NCI-H1092 (cell line): ENCODE measurements around the gene RNASEH1.
"Not testable (repeated sequence)": the region's sequence is repeated elsewhere in the genome, so short reads cannot be mapped to it uniquely, and the experiment has no call there.

ENCODE experiments used
- DNase-seq: peaks from one replicate; lab custom pipeline; 2025; lab: John Stamatoyannopoulos, UW

Gene RNASEH1

GRCh38 chr2:3519255-3520205, 38.6 kb downstream of the RNASEH1 start, which contains the start of gene ADI1:
Gene ADI1, minus strand, starts transcription at chr2:3519531. Its CDS starts 44 bp downstream, at chr2:3519487.
- DNase-seq: peak; percentile 44

GRCh38 chr2:3518496-3519254, 39.5 kb downstream of the RNASEH1 start:
- DNase-seq: peak; percentile 94

DNA sequence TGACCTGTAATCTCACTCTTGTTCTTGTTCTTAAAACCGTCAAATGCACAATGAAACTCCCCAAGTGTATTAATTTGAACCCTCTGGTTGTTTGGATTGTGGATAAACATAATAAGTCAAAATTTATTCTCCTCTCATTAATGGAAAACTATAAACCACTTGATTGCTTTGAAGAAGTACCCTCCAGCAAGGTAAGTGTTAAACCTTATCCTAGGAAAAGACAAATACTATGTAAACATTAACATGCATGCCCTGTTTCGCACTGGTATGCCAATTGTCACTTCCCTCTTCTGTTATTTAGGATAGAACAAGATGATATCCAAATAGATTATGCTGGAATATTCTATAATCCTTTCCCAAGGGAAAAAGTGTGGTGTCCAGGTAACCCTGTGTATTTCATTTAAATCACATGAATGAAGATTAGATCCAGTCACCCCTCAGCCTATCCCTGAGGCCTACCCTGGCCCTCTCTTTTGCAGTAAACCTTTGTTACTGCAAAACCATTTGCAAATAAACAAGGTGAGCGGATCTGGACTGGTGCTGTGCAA, 40.1 kb downstream of the RNASEH1 start:
- no peak for DNase-seq

DNA sequence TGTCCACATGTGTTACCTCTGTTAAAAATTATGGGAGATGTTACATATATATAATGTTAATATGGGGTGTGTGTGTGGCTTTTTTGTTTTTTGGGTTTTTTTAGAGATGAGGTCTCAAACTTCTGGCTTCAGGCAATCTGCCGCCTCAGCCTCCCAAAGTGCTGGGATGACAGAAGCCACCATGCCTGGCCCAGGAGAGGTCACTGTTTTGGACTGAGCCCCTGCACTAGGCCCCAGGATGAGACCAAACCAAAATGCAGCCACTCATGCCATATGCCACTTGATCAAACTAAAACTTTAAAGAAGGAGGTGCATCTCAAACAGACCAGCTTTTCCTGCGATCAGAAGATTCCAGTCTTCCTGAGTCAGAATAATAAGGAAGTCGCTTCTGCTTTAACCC, 41.3 kb downstream of the RNASEH1 start:
- no peak for DNase-seq

DNA sequence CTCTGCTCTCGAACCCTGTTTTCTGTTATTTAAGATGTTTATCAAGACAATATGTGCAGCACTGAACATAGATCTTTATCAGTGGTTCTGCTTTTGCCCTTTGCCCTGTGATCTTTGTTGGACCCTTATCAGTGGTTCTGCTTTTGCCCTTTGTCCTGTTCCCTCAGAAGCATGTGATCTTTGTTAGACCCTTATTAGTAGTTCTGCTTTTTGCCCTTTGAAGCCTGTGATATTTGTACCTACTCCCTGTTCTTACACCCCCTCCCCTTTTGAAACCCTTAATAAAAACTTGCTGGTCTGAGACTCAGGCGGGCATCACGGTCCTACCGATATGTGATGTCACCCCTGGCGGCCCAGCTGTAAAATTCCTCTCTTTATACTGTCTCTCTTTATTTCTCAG, 42.7 kb downstream of the RNASEH1 start:
- DNase-seq: not testable (repeated sequence)

DNA sequence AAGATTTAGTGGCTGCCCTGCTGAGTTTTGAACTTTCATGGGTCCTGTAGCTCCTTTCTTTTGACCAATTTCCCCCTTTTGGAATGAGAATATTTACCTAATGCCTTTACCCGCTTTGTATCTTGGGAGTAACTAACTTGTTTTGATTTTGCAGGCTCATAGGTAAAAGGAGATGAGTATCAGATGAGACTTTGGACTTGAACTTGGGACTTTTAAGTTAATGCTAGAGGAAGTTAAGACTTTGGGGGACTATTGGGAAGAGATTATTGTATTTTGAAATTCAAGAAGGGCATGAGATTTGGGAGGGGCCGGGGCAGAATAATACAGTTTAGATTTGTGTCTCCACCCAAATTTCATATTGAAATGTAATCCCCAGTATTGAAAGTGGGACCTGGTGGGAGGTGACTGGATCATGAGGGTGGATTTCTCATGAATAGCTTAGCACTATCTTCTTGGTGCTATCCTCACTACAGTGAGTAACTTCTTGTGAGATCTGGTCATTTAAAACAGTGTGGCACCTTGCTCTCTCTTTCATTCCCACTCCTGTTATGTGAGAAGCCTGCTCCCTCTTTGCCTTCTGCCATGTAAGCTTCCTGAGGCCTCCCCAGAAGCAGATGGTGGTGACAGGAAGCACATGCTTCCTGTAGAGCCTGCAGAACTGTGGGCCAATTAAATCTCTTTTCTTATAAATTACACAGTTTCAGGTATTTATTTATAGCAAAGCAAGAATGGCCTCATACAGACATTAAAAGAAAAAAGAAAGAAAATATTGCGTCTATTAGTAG, 44.9 kb downstream of the RNASEH1 start:
- DNase-seq: no peak

DNA sequence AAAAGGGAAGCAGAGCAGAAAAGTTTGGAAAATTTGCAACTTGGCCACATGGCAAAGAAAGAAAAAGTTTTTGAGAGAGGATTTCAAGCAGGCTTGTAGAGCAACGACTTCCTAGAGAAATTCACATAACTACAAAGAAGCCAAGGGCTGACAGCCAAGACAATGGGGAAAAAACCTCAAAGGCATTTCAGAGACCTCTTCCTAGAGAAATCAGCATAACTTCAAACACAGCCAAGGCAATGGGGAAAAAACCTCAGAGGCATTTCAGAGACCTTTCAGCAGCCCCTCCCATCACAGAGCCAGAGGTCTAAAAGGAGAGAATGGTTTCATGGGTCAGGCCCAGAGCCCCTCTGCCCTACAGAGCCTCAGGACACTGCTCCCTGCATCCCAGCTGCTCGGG, 46.0 kb downstream of the RNASEH1 start:
- no peak for DNase-seq

DNA sequence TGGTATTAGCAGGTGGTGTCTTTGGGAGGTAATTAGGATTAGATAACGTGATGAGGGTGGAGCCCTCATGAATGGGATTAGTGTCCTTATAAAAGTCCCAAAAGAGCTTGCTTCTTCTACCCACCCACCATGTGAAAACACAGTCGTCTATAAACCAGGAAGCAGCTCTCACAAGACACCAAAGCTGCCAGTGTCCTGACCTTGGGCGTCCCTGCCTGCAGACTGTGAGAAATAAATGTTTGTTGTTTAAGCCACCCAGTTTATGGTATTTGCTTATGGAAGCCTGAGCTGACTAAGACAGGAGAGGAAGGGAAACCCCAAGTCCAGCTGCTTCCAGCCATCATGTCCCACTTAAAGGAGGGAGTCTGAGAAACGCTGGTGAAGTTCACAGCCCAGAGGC, 52.4 kb downstream of the RNASEH1 start:
- DNase-seq: no peak

- no peak for DNase-seq
These were observed 53.4 kb downstream of the RNASEH1 start for GRCh38 chr2:3504741-3505140.

DNA sequence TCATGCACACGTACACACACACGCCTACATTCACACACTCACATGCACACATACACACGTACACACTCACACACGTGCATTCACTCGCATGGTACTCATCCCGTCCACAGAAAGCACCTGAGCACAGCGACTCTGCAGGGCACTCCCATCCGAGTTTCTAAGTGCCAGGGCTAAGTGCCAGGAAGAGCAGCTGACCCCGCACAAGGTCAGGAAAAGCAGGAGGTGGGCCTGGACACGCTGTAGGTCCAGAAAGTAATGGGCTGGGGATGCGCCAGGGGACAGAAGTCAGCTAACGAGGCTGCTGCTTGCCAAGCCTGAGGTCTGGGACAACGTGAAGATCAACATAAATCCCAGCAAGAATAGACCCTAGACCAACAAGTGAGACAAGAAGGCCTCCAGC, 54.6 kb downstream of the RNASEH1 start:
- no peak for DNase-seq

GRCh38 chr2:3503046-3503445, 55.1 kb downstream of the RNASEH1 start:
- DNase-seq: no peak

DNA sequence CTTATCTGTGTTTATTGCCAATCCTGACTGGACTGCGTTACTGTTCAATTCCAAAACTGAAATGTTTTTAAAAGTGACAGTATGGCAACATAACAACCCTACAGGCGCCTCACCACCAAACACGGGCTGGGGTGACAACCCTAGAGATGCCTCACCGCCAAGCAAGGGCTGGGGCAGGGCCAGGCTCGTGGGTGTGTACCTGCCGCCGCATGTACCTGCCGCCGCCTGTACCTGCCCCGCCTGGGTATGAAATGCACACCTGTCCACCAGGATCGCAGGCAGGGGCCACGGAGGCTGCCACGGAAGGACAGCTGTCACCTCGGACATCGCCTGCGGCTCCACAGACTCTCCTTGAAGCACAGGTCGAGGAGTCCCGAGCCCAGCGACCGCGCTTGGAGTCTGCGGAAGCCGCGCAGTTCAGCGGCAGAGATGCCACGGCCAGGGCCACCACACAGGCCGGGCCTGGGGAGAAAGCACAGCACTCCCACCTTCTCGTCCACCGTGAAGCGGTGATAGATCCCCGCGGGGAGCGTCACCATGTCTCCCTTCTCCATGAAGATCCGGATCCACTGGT, 57.7 kb downstream of the RNASEH1 start:
- no peak for DNase-seq

DNA sequence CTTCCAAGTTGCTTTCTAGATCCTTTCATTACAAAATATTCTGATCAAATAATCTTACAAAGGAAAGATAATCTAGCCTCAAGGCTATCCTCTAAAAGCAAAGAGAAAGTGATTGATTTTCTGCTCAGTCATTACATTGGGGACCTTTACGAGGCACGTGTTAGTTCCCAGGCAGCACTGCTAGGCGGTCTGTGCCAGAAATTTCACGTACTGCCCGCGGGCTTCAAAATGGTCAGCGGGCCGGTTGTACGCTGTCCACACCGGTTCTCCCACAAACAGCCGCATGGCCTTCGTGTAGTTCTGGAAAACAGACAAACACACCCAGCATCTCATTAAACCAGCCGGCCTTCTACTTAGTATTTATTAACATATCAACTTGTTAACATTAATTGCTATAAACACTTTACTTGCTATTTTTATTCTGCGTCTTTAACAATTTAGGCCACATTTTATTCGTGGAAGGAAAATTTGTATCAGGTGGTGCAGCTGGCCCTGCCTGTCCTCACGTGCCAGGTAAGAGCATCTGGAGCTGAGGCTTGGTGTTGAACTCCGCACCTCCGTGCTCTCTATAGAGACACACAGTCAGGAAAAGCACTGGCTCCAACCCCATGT, 59.2 kb downstream of the RNASEH1 start:
- no peak for DNase-seq

GRCh38 chr2:3496708-3497080, 61.4 kb downstream of the RNASEH1 start:
- not testable (repeated sequence) for DNase-seq
